NCI-H510A treated with DMSO at 0.1 percent for 48 hours (cell line): Measurements from ENCODE around the gene ITGA8.
"Not testable (repeated sequence)": the region's sequence is repeated elsewhere in the genome, so short reads cannot be mapped to it uniquely, and the experiment has no call there.

ENCODE experiments used
- DNase-seq: peaks from one replicate; lab custom pipeline; 2025; lab: John Stamatoyannopoulos, UW

ITGA8 gene

GRCh38 chr10:15678851-15679250 is 40.9 kb downstream of the ITGA8 start:
- DNase-seq, result no peak

- no peak for DNase-seq
Measured at GRCh38 chr10:15672469-15672868, 47.3 kb downstream of the ITGA8 start.

GRCh38 chr10:15670880-15671279 is 48.8 kb downstream of the ITGA8 start:
- DNase-seq, result no peak

GRCh38 chr10:15661574-15661973 is 58.1 kb downstream of the ITGA8 start:
- no peak for DNase-seq

GRCh38 chr10:15660990-15661389 is 58.7 kb downstream of the ITGA8 start:
- DNase-seq, result no peak

- no peak for DNase-seq
Measured at GRCh38 chr10:15658069-15658702, 61.5 kb downstream of the ITGA8 start.

GRCh38 chr10:15652757-15653156 is 67.0 kb downstream of the ITGA8 start:
- DNase-seq, result no peak

- no peak for DNase-seq
Measured at GRCh38 chr10:15652117-15652516, 67.6 kb downstream of the ITGA8 start.

- DNase-seq, result no peak
Measured at GRCh38 chr10:15651175-15651574, 68.5 kb downstream of the ITGA8 start.

- DNase-seq, result no peak
Measured at GRCh38 chr10:15642095-15642494, 77.6 kb downstream of the ITGA8 start.

GRCh38 chr10:15640536-15641085 is 79.1 kb downstream of the ITGA8 start:
- DNase-seq, result no peak

GRCh38 chr10:15636446-15636845 is 83.3 kb downstream of the ITGA8 start:
- no peak for DNase-seq

- DNase-seq, result no peak
Measured at GRCh38 chr10:15632456-15633091, 87.1 kb downstream of the ITGA8 start.

- DNase-seq, result not testable (repeated sequence)
Measured at GRCh38 chr10:15631205-15631604, 88.5 kb downstream of the ITGA8 start.

GRCh38 chr10:15630353-15630752 is 89.4 kb downstream of the ITGA8 start:
- no peak for DNase-seq

GRCh38 chr10:15627617-15628196 is 92.0 kb downstream of the ITGA8 start:
- DNase-seq, result no peak

- DNase-seq, result no peak
Measured at GRCh38 chr10:15626937-15627336, 92.8 kb downstream of the ITGA8 start.

GRCh38 chr10:15625261-15625660 is 94.5 kb downstream of the ITGA8 start:
- no peak for DNase-seq

GRCh38 chr10:15624401-15625196 is 95.1 kb downstream of the ITGA8 start:
- no peak for DNase-seq

- DNase-seq, result no peak
Measured at GRCh38 chr10:15620836-15621515, 98.7 kb downstream of the ITGA8 start.

GRCh38 chr10:15620337-15620736 is 99.4 kb downstream of the ITGA8 start:
- no peak for DNase-seq

- DNase-seq, result no peak
Measured at GRCh38 chr10:15609246-15609645, 110.5 kb downstream of the ITGA8 start.
